Keratinocyte (primary cell): ENCODE measurements around the gene SLC39A3. TPM values are rescaled to one million over a fixed set of nuclear protein-coding genes. Genes with fewer than 3 reads are reported as not detected.

Experiments used
- DNase-seq: peaks from one replicate; pipeline ENCODE4 v3.0.0-alpha.2; 2011; ENCODE audit warnings: low read depth, missing footprints, low spot score
- FAIRE-seq: peaks from 2 replicates; lab custom pipeline; 2011; peaks lifted over from hg19 to GRCh38; lab: Jason Lieb, UNC
- H2AFZ ChIP-seq: 2 replicates; pipeline ENCODE4 v1.6.0; 2012; ENCODE audit warnings: low read length, control low read depth, inconsistent platforms; ENCODE audit not compliant: control insufficient read depth
- H3K27ac ChIP-seq: 2 replicates; pipeline ENCODE4 v1.5.1; 2011; ENCODE audit warnings: low read length; ENCODE audit not compliant: control insufficient read depth, insufficient read depth
- H3K27me3 ChIP-seq: 3 replicates; pipeline ENCODE4 v1.6.0; 2011; ENCODE audit warnings: low read length; ENCODE audit not compliant: control insufficient read depth, insufficient read depth; ENCODE audit errors: extremely low read depth
- H3K36me3 ChIP-seq, 2 experiments: 2 replicates in 1 of 2; 3 replicates in 1 of 2; pipeline ENCODE4 v1.5.1; 2011; ENCODE audit warnings: low read length in 2 of 2, mild to moderate bottlenecking in 1 of 2; ENCODE audit not compliant: control insufficient read depth in 2 of 2, insufficient read depth in 2 of 2; ENCODE audit errors: extremely low read depth in 1 of 2
- H3K4me1 ChIP-seq: 3 replicates; pipeline ENCODE4 v1.5.1; 2011; ENCODE audit warnings: low read length; ENCODE audit not compliant: control insufficient read depth, insufficient read depth; ENCODE audit errors: extremely low read depth
- H3K4me2 ChIP-seq: 3 replicates; pipeline ENCODE4 v1.6.0; 2011; ENCODE audit warnings: low read depth, low read length; ENCODE audit not compliant: control insufficient read depth, insufficient read depth; ENCODE audit errors: extremely low read depth
- H3K4me3 ChIP-seq, 3 experiments: fragments of 200-600 bp in 1 of 3; sonication (generic) in 1 of 3; 2 replicates in 2 of 3; 3 replicates in 1 of 3; pipeline ENCODE4 v1.5.1; 2011 to 2016; ENCODE audit warnings: low read length in 3 of 3, mild to moderate bottlenecking in 3 of 3, control low read depth in 2 of 3, inconsistent platforms in 1 of 3, low read depth in 1 of 3, mixed read lengths in 1 of 3, mixed run types in 1 of 3, moderate library complexity in 1 of 3; ENCODE audit not compliant: control insufficient read depth in 2 of 3, insufficient read depth in 2 of 3; ENCODE audit errors: extremely low read depth in 1 of 3
- H3K79me2 ChIP-seq: 2 replicates; pipeline ENCODE4 v1.6.0; 2012; ENCODE audit warnings: low read length; ENCODE audit not compliant: control insufficient read depth, insufficient read depth
- H3K9ac ChIP-seq: 3 replicates; pipeline ENCODE4 v1.6.0; 2011; ENCODE audit warnings: low read length; ENCODE audit not compliant: control insufficient read depth, insufficient read depth; ENCODE audit errors: extremely low read depth
- H3K9me1 ChIP-seq: 3 replicates; pipeline ENCODE4 v1.6.0; 2011; ENCODE audit warnings: low read length; ENCODE audit not compliant: control insufficient read depth, insufficient read depth; ENCODE audit errors: extremely low read depth
- H3K9me3 ChIP-seq: 2 replicates; pipeline ENCODE4 v1.5.1; 2012; ENCODE audit warnings: low read depth, low read length; ENCODE audit not compliant: control insufficient read depth
- H4K20me1 ChIP-seq: 3 replicates; pipeline ENCODE4 v1.6.0; 2011; ENCODE audit warnings: low read length; ENCODE audit not compliant: control insufficient read depth, insufficient read depth; ENCODE audit errors: extremely low read depth
- CTCF ChIP-seq, 3 experiments: IDR thresholded peaks in 1 of 3; conservative IDR thresholded peaks in 1 of 3; optimal IDR thresholded peaks in 1 of 3; 2 replicates in 2 of 3; 3 replicates in 1 of 3; pipeline versions ENCODE3 to v1.5.1; 2011; ENCODE audit warnings: low read length in 3 of 3, mild to moderate bottlenecking in 3 of 3, moderate library complexity in 2 of 3, control low read depth in 1 of 3, inconsistent platforms in 1 of 3; ENCODE audit not compliant: insufficient read depth in 2 of 3; ENCODE audit errors: extremely low read depth in 1 of 3
- EZH2 ChIP-seq: IDR thresholded peaks from one replicate; pipeline ENCODE4 v1.6.1; 2012; ENCODE audit warnings: inconsistent platforms, mild to moderate bottlenecking, low read length, moderate library complexity
- dilution Hi-C: fragments of 300-500 bp; cut with MboI; formaldehyde crosslinking; loops from one replicate; pipeline ENCODE4 v1.7.0; 2020; ENCODE audit warnings: low sequenced_read_pairs; ENCODE audit not compliant: extremely low pct_ligation_motif_present
- polyA plus RNA-seq, 5 experiments: library from polyadenylated mRNA; depleted of rRNA in 3 of 5; stranded (reverse) in 3 of 5; stranded (forward) in 1 of 5; unstranded in 1 of 5; fragments of >200 nt; gene quantifications; 1 replicate in 1 of 5; 2 replicates in 3 of 5; 3 replicates in 1 of 5; pipeline versions ENCODE4 v1.2.1 to v1.2.3, GENCODE V29; 2011 to 2012; ENCODE audit warnings: missing spikeins in 2 of 5, low read depth in 1 of 5, low replicate concordance in 1 of 5

Gene SLC39A3
- polyA plus RNA-seq, 1 donor (not counting 4 experiments of a cell fraction or from before 2014, with no cell fraction given), result 26.2 TPM

DNA sequence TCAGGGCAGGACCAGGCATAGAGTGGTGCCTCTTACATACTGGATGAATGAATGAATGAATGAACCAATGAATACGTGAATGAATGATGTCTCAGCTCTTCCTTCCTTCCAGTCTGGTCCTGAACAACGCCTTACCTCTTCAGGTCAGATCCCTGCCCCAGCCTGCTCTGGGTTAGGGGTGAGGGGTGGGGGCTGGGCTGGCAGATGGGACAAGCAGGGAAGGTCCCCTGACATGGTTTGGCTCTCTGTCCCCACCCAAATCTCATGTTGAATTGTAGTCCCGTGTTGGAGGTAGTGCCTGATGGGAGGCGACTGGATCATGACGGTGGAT, 28.0 kb downstream of the SLC39A3 start:
- TF ChIP-seq EZH2, result no peak
- no peak for TF ChIP-seq CTCF (optimal IDR thresholded peaks at IDR 0.05 in 1 of 3, IDR thresholded peaks at IDR 0.05 in 1 of 3, conservative IDR thresholded peaks at IDR 0.05 in 1 of 3; ENCODE audit: extremely low read depth in 1 of 3, insufficient read depth in 2 of 3, low read length in 3 of 3)
- Histone ChIP-seq H3K27ac (no peak overlapping the region), H3K36me3 (no peaks in the 10 kb centered on the region), H4K20me1 (no peaks in the 10 kb centered on the region), H3K79me2 (no peaks in the 10 kb centered on the region), H2AFZ (no peak overlapping the region), H3K9ac (no peak overlapping the region), H3K4me2 (no peak overlapping the region), H3K9me3 (peaks cover 9% of the 10 kb centered on the region), H3K4me1 (no peaks in the 10 kb centered on the region), H3K9me1 (no peaks in the 10 kb centered on the region), H3K4me3 (no peak overlapping the region), H3K27me3 (no peaks in the 10 kb centered on the region)
- DNase-seq (no peak), FAIRE-seq (no peak)
- dilution Hi-C loops, result no loop called here

- FAIRE-seq, result no peak
- Histone ChIP-seq H3K27ac (no peak overlapping the region), H2AFZ (no peak overlapping the region), H3K79me2 (no peaks in the 10 kb centered on the region), H3K9me1 (no peaks in the 10 kb centered on the region), H3K4me3 (no peak overlapping the region), H3K9ac (no peak overlapping the region), H3K4me2 (no peak overlapping the region), H3K36me3 (no peaks in the 10 kb centered on the region), H3K27me3 (no peaks in the 10 kb centered on the region), H3K9me3 (peaks cover 9% of the 10 kb centered on the region), H4K20me1 (no peaks in the 10 kb centered on the region), H3K4me1 (no peaks in the 10 kb centered on the region)
- TF ChIP-seq CTCF (optimal IDR thresholded peaks at IDR 0.05 in 1 of 3, IDR thresholded peaks at IDR 0.05 in 1 of 3, conservative IDR thresholded peaks at IDR 0.05 in 1 of 3; ENCODE audit: extremely low read depth in 1 of 3, insufficient read depth in 2 of 3, low read length in 3 of 3) (no peak), EZH2 (no peak)
- DNase-seq, result no peak
- dilution Hi-C loops, result no loop called here
These were observed 28.5 kb downstream of the SLC39A3 start for GRCh38 chr19:2711172-2711874.
